Liver (tissue), 9 donors: ENCODE measurements around the gene TCERG1L. TPM values are rescaled to one million over a fixed set of nuclear protein-coding genes. Genes with fewer than 3 reads are reported as not detected.

Source experiments
- DNase-seq: peaks from one replicate; pipeline ENCODE4 v3.0.0-alpha.2; 2017; ENCODE audit warnings: low spot score
- H3K27ac ChIP-seq, 2 donors: one replicate each; pipeline ENCODE4 v1.7.0; 2013; ENCODE audit warnings: inconsistent platforms in 2 of 2, low read length in 2 of 2, control low read depth in 1 of 2, low read depth in 1 of 2, mild to moderate bottlenecking in 1 of 2
- H3K27me3 ChIP-seq, 4 donors: one replicate each; pipeline versions ENCODE4 v1.6.1 to v1.7.0; 2013; ENCODE audit warnings: low read length in 3 of 4, inconsistent platforms in 1 of 4, mild to moderate bottlenecking in 1 of 4, moderate library complexity in 1 of 4; ENCODE audit not compliant: control insufficient read depth in 4 of 4, insufficient read depth in 4 of 4
- H3K36me3 ChIP-seq, 4 donors: one replicate each; pipeline versions ENCODE4 v1.6.1 to v1.7.0; 2013; ENCODE audit warnings: low read length in 3 of 4, mild to moderate bottlenecking in 3 of 4, low read depth in 1 of 4, moderate library complexity in 1 of 4; ENCODE audit not compliant: control insufficient read depth in 4 of 4, insufficient read depth in 3 of 4
- H3K4me1 ChIP-seq, 4 donors: one replicate each; pipeline versions ENCODE4 v1.6.1 to v1.7.0; 2013; ENCODE audit warnings: low read length in 3 of 4, mild to moderate bottlenecking in 3 of 4, moderate library complexity in 1 of 4; ENCODE audit not compliant: control insufficient read depth in 4 of 4, insufficient read depth in 4 of 4
- H3K4me3 ChIP-seq, 3 donors: one replicate each; pipeline versions ENCODE4 v1.6.1 to v1.7.0; 2013; ENCODE audit warnings: low read length in 3 of 3, control low read depth in 1 of 3, low read depth in 1 of 3, mild to moderate bottlenecking in 1 of 3
- H3K9ac ChIP-seq, 2 donors: one replicate each; pipeline ENCODE4 v1.7.0; 2013; ENCODE audit warnings: low read length in 2 of 2, mild to moderate bottlenecking in 2 of 2, moderate library complexity in 2 of 2, control low read depth in 1 of 2, low read depth in 1 of 2
- H3K9me3 ChIP-seq, 4 donors: one replicate each; pipeline versions ENCODE4 v1.6.1 to v1.7.0; 2013; ENCODE audit warnings: low read length in 3 of 4; ENCODE audit not compliant: control insufficient read depth in 4 of 4
- ATF3 ChIP-seq: IDR thresholded peaks from 2 replicates; pipeline ENCODE4 v1.6.1; 2016; ENCODE audit warnings: antibody characterized with exemption
- CTCF ChIP-seq: fragments of 150-350 bp; IDR thresholded peaks from 2 replicates; pipeline ENCODE4 v1.5.1; 2017; ENCODE audit warnings: improper control_type of control experiment, low read depth, low read length; ENCODE audit not compliant: missing input control
- EGR1 ChIP-seq, 2 donors: IDR thresholded peaks; 2 replicates each; pipeline ENCODE4 v1.6.1; 2016 to 2018; ENCODE audit warnings: antibody characterized with exemption in 2 of 2, low read depth in 2 of 2
- FOXA1 ChIP-seq: IDR thresholded peaks from 2 replicates; pipeline ENCODE4 v1.6.1; 2016; ENCODE audit warnings: antibody characterized with exemption
- FOXA2 ChIP-seq: IDR thresholded peaks from 2 replicates; pipeline ENCODE4 v1.6.1; 2016; ENCODE audit warnings: antibody characterized with exemption
- GABPA ChIP-seq, 2 donors: IDR thresholded peaks in 1 of 2; conservative IDR thresholded peaks in 1 of 2; 2 replicates each; pipeline ENCODE4 v1.6.1; 2016; ENCODE audit warnings: antibody characterized with exemption in 2 of 2, mild to moderate bottlenecking in 1 of 2, moderate library complexity in 1 of 2
- HNF4A ChIP-seq, 2 donors: conservative IDR thresholded peaks; 2 replicates each; pipeline ENCODE4 v1.6.1; 2016; ENCODE audit warnings: antibody characterized with exemption in 2 of 2, mild to moderate bottlenecking in 2 of 2
- HNF4G ChIP-seq: IDR thresholded peaks from 2 replicates; pipeline ENCODE4 v1.6.1; 2016; ENCODE audit warnings: antibody characterized with exemption
- JUND ChIP-seq, 2 donors: IDR thresholded peaks; 2 replicates each; pipeline ENCODE4 v1.6.1; 2016; ENCODE audit warnings: antibody characterized with exemption in 2 of 2
- MAX ChIP-seq: IDR thresholded peaks from 2 replicates; pipeline ENCODE4 v1.6.1; 2016; ENCODE audit warnings: antibody characterized with exemption
- NR2F2 ChIP-seq: IDR thresholded peaks from 2 replicates; pipeline ENCODE4 v1.6.1; 2016; ENCODE audit warnings: antibody characterized with exemption
- RAD21 ChIP-seq, 2 donors: IDR thresholded peaks; 2 replicates each; pipeline ENCODE4 v1.6.1; 2016; ENCODE audit warnings: antibody characterized with exemption in 2 of 2, mild to moderate bottlenecking in 2 of 2
- REST ChIP-seq: IDR thresholded peaks from 2 replicates; pipeline ENCODE4 v1.6.1; 2016; ENCODE audit warnings: antibody characterized with exemption, mild to moderate bottlenecking
- RXRA ChIP-seq, 2 donors: IDR thresholded peaks; 2 replicates each; pipeline ENCODE4 v1.6.1; 2017 to 2018; ENCODE audit warnings: antibody characterized with exemption in 2 of 2, mild to moderate bottlenecking in 1 of 2
- SP1 ChIP-seq: IDR thresholded peaks from 2 replicates; pipeline ENCODE4 v1.6.1; 2018; ENCODE audit warnings: antibody characterized with exemption, mild to moderate bottlenecking
- TAF1 ChIP-seq: conservative IDR thresholded peaks from 2 replicates; pipeline ENCODE4 v1.6.1; 2016; ENCODE audit warnings: antibody characterized with exemption, mild to moderate bottlenecking
- YY1 ChIP-seq: IDR thresholded peaks from 2 replicates; pipeline ENCODE4 v1.6.1; 2016; ENCODE audit warnings: antibody characterized with exemption, mild to moderate bottlenecking
- ZBTB33 ChIP-seq: IDR thresholded peaks from 2 replicates; pipeline ENCODE4 v1.6.1; 2016; ENCODE audit warnings: antibody characterized with exemption
- WGBS: extraction: QIAGEN DNeasy Blood & Tissue Kit; methylation state at CpG from one replicate; pipeline ENCODE4 v1.1.7; 2013; 5-methylcytosine and 5-hydroxymethylcytosine counted together
- polyA plus RNA-seq, 2 donors: library from polyadenylated mRNA; stranded (reverse) in 1 of 2; unstranded in 1 of 2; fragments of 200-250 nt in 1 of 2; fragments of >200 nt in 1 of 2; fragmentation: Nextera tagmentation in 1 of 2; extraction: Ambion mirVana in 1 of 2; gene quantifications; one replicate each; pipeline versions ENCODE4 v1.2.1 to v1.2.3, GENCODE V29; 2013 to 2015
- total RNA-seq, 2 donors: library from RNA; depleted of rRNA; stranded (reverse); fragments of >200 nt; gene quantifications; one replicate each; pipeline ENCODE4 v1.2.3, GENCODE V29; 2014
- donor health status: healthy.
- donor health status: healthy.
- donor health status: healthy.
- donor health status: healthy.
- donor health status: healthy.

Gene TCERG1L
- total and polyA plus RNA-seq, 4 donors, result not detected

- WGBS, result 80% methylated on average over 8 of the region's 8 CpGs
- Histone ChIP-seq H3K4me1 (no peaks in the 10 kb centered on the region), H3K9me3 (peaks cover 0 to 4% (median 3%) of the 10 kb centered on the region in 4 donors), H3K36me3 (no peaks in the 10 kb centered on the region), H3K27me3 (peaks cover 0 to 7% (median 0%) of the 10 kb centered on the region in 4 donors), H3K27ac (no peak overlapping the region), H3K9ac (no peak overlapping the region), H3K4me3 (no peak overlapping the region)
- no peak for DNase-seq
- TF ChIP-seq ZBTB33 (no peak), REST (no peak), SP1 (no peak), NR2F2 (no peak), FOXA2 (no peak), RAD21 (IDR thresholded peaks at IDR 0.05) (no peak), HNF4A (conservative IDR thresholded peaks at IDR 0.05) (no peak), EGR1 (IDR thresholded peaks at IDR 0.05; ENCODE audit: low read depth in 2 of 2) (no peak), GABPA (IDR thresholded peaks at IDR 0.05 in 1 of 2, conservative IDR thresholded peaks at IDR 0.05 in 1 of 2) (no peak), RXRA (IDR thresholded peaks at IDR 0.05) (no peak), HNF4G (no peak), FOXA1 (no peak), MAX (no peak), CTCF (no peak), TAF1 (no peak), ATF3 (no peak), YY1 (no peak), JUND (IDR thresholded peaks at IDR 0.05) (no peak)
Measured at GRCh38 chr10:131056781-131057180, 254.7 kb downstream of the TCERG1L start.
